IMR-90 (cell line): ENCODE results near the gene AVP. TPM values are rescaled to one million over a fixed set of nuclear protein-coding genes. Genes with fewer than 3 reads are reported as not detected.

Experiments used
- ATAC-seq: fragments of 200-7000 bp; cut with Tn5 transposase; 2 replicates; pipeline ENCODE4 v1.9.1; 2020; ENCODE audit warnings: low read depth, mild to moderate bottlenecking, moderate library complexity
- BruUV-seq: library from RNA; stranded (reverse); fragments of 400-500 nt; replicated peaks from 2 replicates; lab custom pipeline; 2021; lab: Mats Ljungman, UMichigan
- CTCF ChIA-PET: fragments of 300-600 bp; formaldehyde crosslinking; extraction: SDS; loops from one replicate; lab custom pipeline; 2021; ENCODE audit warnings: antibody characterized with exemption; lab: Yijun Ruan, JAX
- POLR2A ChIA-PET: fragments of 300-600 bp; sonication (Branson Sonifier 250); formaldehyde crosslinking; loops from one replicate; lab custom pipeline; 2022; ENCODE audit warnings: antibody characterized with exemption; ENCODE audit not compliant: unreplicated experiment; lab: Charles Lee
- DNase-seq: peaks from one replicate; pipeline ENCODE4 v3.0.0; 2013
- H2AFZ ChIP-seq: replicated peaks from 2 replicates; pipeline ENCODE3; 2013; ENCODE audit warnings: low read length, mild to moderate bottlenecking; ENCODE audit not compliant: poor library complexity
- H2AK5ac ChIP-seq: 2 replicates; pipeline ENCODE4 v1.6.1; 2013; ENCODE audit warnings: low read depth, low read length, inconsistent platforms
- H2AK9ac ChIP-seq: replicated peaks from 2 replicates; pipeline ENCODE3; 2013; ENCODE audit warnings: mild to moderate bottlenecking, low read depth, low read length, moderate library complexity; ENCODE audit not compliant: poor library complexity
- H2BK120ac ChIP-seq: 2 replicates; pipeline ENCODE4 v1.6.1; 2013; ENCODE audit warnings: low read depth, low read length, inconsistent platforms
- H2BK15ac ChIP-seq: 3 replicates; pipeline ENCODE4 v1.6.1; 2013; ENCODE audit warnings: low read depth, low read length, inconsistent platforms
- H2BK20ac ChIP-seq: 2 replicates; pipeline ENCODE4 v1.6.1; 2013; ENCODE audit warnings: low read depth, mild to moderate bottlenecking, inconsistent platforms, low read length, moderate library complexity
- H2BK5ac ChIP-seq: 2 replicates; pipeline ENCODE4 v1.6.1; 2013; ENCODE audit warnings: mild to moderate bottlenecking, low read depth, low read length, inconsistent platforms; ENCODE audit not compliant: poor library complexity, severe bottlenecking
- H3K14ac ChIP-seq: replicated peaks from 2 replicates; pipeline ENCODE4 v1.6.1; 2013; ENCODE audit warnings: low read depth, low read length, inconsistent platforms
- H3K18ac ChIP-seq: 2 replicates; pipeline ENCODE4 v1.6.1; 2013; ENCODE audit warnings: low read depth, low read length, control low read depth
- H3K23ac ChIP-seq: 2 replicates; pipeline ENCODE4 v1.6.1; 2013; ENCODE audit warnings: low read depth, low read length, inconsistent platforms
- H3K27ac ChIP-seq: 2 replicates; pipeline ENCODE4 v1.5.1; 2013; ENCODE audit warnings: mild to moderate bottlenecking, control low read depth, low read length; ENCODE audit not compliant: insufficient read depth
- H3K27me3 ChIP-seq: 2 replicates; pipeline ENCODE4 v1.6.1; 2013; ENCODE audit warnings: low read length; ENCODE audit not compliant: control insufficient read depth, insufficient read depth
- H3K36me3 ChIP-seq: 2 replicates; pipeline ENCODE4 v1.6.1; 2013; ENCODE audit warnings: low read length, mixed read lengths; ENCODE audit not compliant: control insufficient read depth, insufficient read depth
- H3K4ac ChIP-seq: 2 replicates; pipeline ENCODE4 v1.6.1; 2013; ENCODE audit warnings: low read depth, low read length, inconsistent platforms
- H3K4me1 ChIP-seq: 2 replicates; pipeline ENCODE4 v1.6.1; 2013; ENCODE audit warnings: low read length, mixed read lengths; ENCODE audit not compliant: control insufficient read depth, insufficient read depth
- H3K4me2 ChIP-seq: 2 replicates; pipeline ENCODE4 v1.6.1; 2013; ENCODE audit warnings: low read depth, mild to moderate bottlenecking, control low read depth, low read length, moderate library complexity
- H3K4me3 ChIP-seq: 2 replicates; pipeline ENCODE4 v1.5.1; 2013; ENCODE audit warnings: low read depth, mild to moderate bottlenecking, control low read depth, low read length, moderate library complexity; ENCODE audit not compliant: insufficient read depth
- H3K56ac ChIP-seq: 2 replicates; pipeline ENCODE4 v1.6.1; 2013; ENCODE audit warnings: low read length, inconsistent platforms; ENCODE audit not compliant: insufficient read depth; ENCODE audit errors: extremely low read depth
- H3K79me1 ChIP-seq, 2 experiments: 2 replicates each; pipeline ENCODE4 v1.6.1; 2013; ENCODE audit warnings: low read length in 2 of 2, inconsistent platforms in 1 of 2, low read depth in 1 of 2
- H3K9ac ChIP-seq: 2 replicates; pipeline ENCODE4 v1.6.1; 2013; ENCODE audit warnings: low read depth, low read length, control low read depth
- H3K9me1 ChIP-seq: 2 replicates; pipeline ENCODE4 v1.6.1; 2013; ENCODE audit warnings: low read length, inconsistent platforms; ENCODE audit not compliant: insufficient read depth
- H3K9me3 ChIP-seq: 2 replicates; pipeline ENCODE4 v1.6.1; 2013; ENCODE audit warnings: low read length; ENCODE audit not compliant: control insufficient read depth, insufficient read depth
- H4K20me1 ChIP-seq: 2 replicates; pipeline ENCODE4 v1.6.1; 2013; ENCODE audit warnings: low read length, inconsistent platforms; ENCODE audit not compliant: insufficient read depth
- H4K5ac ChIP-seq: 2 replicates; pipeline ENCODE4 v1.6.1; 2013; ENCODE audit warnings: mild to moderate bottlenecking, low read depth, low read length, control low read depth
- H4K8ac ChIP-seq, 2 experiments: 2 replicates each; pipeline ENCODE4 v1.6.1; 2013; ENCODE audit warnings: low read depth in 2 of 2, low read length in 2 of 2, control low read depth in 1 of 2, inconsistent platforms in 1 of 2
- H4K91ac ChIP-seq: 2 replicates; pipeline ENCODE4 v1.6.1; 2013; ENCODE audit warnings: low read depth, low read length, inconsistent platforms; ENCODE audit not compliant: insufficient read depth
- BHLHE40 ChIP-seq: fragments of 150-350 bp; IDR thresholded peaks from 2 replicates; pipeline ENCODE4 v1.6.1; 2016; ENCODE audit warnings: mild to moderate bottlenecking, low read depth, low read length
- CHD1 ChIP-seq: IDR thresholded peaks from 2 replicates; pipeline ENCODE4 v1.6.1; 2012; ENCODE audit warnings: low read depth, low read length, improper control_type of control experiment
- FOS ChIP-seq: fragments of 150-350 bp; IDR thresholded peaks from 2 replicates; pipeline ENCODE4 v1.6.1; 2016; ENCODE audit warnings: low read depth, low read length
- MAZ ChIP-seq: IDR thresholded peaks from 2 replicates; pipeline ENCODE4 v1.6.1; 2012; ENCODE audit warnings: low read depth, mild to moderate bottlenecking, low read length, improper control_type of control experiment, moderate library complexity, borderline replicate concordance
- MXI1 ChIP-seq: IDR thresholded peaks from 2 replicates; pipeline ENCODE4 v1.6.1; 2012; ENCODE audit warnings: low read depth, mild to moderate bottlenecking, low read length, moderate library complexity, borderline replicate concordance
- POLR2A ChIP-seq: IDR thresholded peaks from 2 replicates; pipeline ENCODE4 v1.6.1; 2012; ENCODE audit warnings: mild to moderate bottlenecking, low read depth, low read length
- RAD21 ChIP-seq: IDR thresholded peaks from 2 replicates; pipeline ENCODE4 v1.6.1; 2012; ENCODE audit warnings: low read length, improper control_type of control experiment
- RCOR1 ChIP-seq: IDR thresholded peaks from 2 replicates; pipeline ENCODE4 v1.6.1; 2012; ENCODE audit warnings: mild to moderate bottlenecking, low read length, improper control_type of control experiment; ENCODE audit not compliant: insufficient replicate concordance
- RFX5 ChIP-seq: IDR thresholded peaks from 2 replicates; pipeline ENCODE4 v1.8.0; 2012; ENCODE audit warnings: low read depth, mild to moderate bottlenecking, low read length, moderate library complexity
- SMC3 ChIP-seq: fragments of 150-350 bp; IDR thresholded peaks from 2 replicates; pipeline ENCODE4 v1.6.1; 2016; ENCODE audit warnings: low read depth, mild to moderate bottlenecking, antibody characterized with exemption, low read length, moderate library complexity
- WGBS, 2 experiments: methylation state at CpG; one replicate each; pipeline versions ENCODE4 v1.1.5 to v1.1.7; 2013; ENCODE audit warnings: missing lambda C conversion rate in 2 of 2; ENCODE audit not compliant: insufficient read length in 1 of 2; ENCODE audit errors: extremely low coverage in 2 of 2; 5-methylcytosine and 5-hydroxymethylcytosine counted together
- dilution Hi-C: fragments of 300-500 bp; cut with HindIII; formaldehyde crosslinking; loops from one replicate; pipeline ENCODE4 v1.14.3; 2018; ENCODE audit warnings: low sequenced_read_pairs; ENCODE audit not compliant: unreplicated experiment
- in situ Hi-C: fragments of 300-500 bp; cut with MboI; formaldehyde crosslinking; loops from 3 replicates; pipeline ENCODE4 v1.14.3; 2019; ENCODE audit warnings: low sequenced_read_pairs, inconsistent platforms, mixed read lengths
- intact Hi-C: fragments of 100-400 bp; cut with micrococcal nuclease; formaldehyde crosslinking; loops from 2 replicates; pipeline ENCODE4 v1.10.0; 2022
- polyA plus RNA-seq, 3 experiments: library from polyadenylated mRNA; depleted of rRNA; stranded (reverse); fragments of >200 nt; gene quantifications; 2 replicates each; pipeline ENCODE4 v1.2.3, GENCODE V29; 2012; ENCODE audit warnings: low replicate concordance in 1 of 3
- total RNA-seq: library from RNA; depleted of rRNA; stranded (reverse); fragments of >200 nt; gene quantifications from 2 replicates; pipeline ENCODE4 v1.2.3, GENCODE V29; 2012
- TF ChIP-seq, protein P1 (sequence below): conservative IDR thresholded peaks from 2 replicates; pipeline ENCODE4 v1.5.1; 2012; ENCODE audit warnings: mild to moderate bottlenecking, low read depth, low read length, improper control_type of control experiment
- TF ChIP-seq, protein P2 (sequence below): fragments of 150-350 bp; IDR thresholded peaks from 2 replicates; pipeline ENCODE4 v1.6.1; 2016; ENCODE audit warnings: low read depth, mild to moderate bottlenecking, low read length, moderate library complexity, borderline replicate concordance

Gene AVP
- total and polyA plus RNA-seq, 2 of the 4 experiments (the other 2 are of a cell fraction): not detected

DNA sequence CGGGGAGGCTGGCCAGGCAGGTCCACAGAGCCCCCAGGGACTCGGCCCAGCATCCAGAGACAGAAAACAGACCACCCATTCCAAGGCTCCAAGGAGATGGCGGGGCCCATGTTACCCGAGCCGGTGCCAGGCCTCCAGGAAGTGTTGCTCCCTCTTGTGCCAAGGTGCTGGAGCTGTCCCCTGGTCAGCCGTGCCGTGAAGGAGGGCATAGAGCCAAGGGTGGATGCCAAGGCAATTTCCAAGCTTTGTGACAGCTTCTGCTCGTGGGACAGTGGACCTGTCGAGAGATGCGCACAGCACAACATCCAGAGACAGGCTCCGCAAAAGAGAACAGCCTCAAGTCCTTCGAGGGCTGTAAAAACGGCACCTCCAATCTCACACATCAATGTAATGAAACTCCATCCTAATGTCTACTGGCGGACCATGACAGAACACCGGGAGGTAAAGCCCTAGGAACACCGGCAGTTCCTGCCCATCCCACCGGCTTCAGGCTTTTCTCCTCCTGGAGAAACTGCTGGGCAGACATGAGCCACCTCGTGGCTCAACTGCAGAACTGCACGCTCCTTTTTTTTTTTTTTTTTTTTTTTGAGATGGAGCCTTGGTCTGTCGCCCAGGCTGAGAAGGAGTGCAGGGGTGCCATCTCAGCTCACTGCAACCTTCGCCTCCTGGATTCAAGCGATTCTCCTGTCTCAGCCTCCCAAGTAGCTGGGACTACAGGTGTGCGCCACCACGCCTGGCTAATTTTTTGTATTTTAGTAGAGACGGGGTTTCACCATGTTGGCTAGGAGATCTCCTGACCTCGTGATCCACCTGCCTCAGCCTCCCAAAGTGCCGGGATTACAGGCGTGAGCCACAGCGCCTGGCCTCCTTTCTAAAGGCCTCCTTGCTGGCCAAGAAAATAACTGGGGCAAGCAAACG lies 30.9 kb upstream of the AVP start (continued):
- TF ChIP-seq BHLHE40 (no peak), RCOR1 (no peak)

DNA sequence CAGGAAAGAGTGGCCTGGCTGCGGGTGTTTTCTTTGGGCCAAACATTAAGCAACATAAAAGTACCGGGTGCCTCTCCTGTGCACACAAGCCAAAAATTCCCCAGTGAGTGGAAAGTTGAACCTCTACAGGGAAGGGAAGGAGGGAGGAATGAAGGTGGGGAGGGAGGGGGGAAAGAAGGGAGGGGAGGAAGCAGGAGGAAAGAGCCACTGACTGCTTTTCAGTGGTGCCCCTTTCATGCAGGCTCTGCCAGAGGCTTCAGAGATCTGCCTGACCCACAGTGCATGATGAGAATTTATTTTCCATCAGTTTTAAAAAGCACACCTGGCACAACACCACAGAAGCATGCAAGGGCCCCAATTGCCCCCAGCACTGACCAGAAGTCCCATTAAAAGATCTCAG lies 27.5 kb upstream of the AVP start:
- Histone ChIP-seq H3K9ac (no peak overlapping the region), H2BK120ac (no peak overlapping the region), H3K79me1 (peaks cover 0 to 11% of the 10 kb centered on the region in 2 experiments; a peak in 1 of 4 replicates), H3K27ac (no peak overlapping the region), H3K27me3 (no peaks in the 10 kb centered on the region), H3K23ac (no peak overlapping the region), H3K56ac (no peak overlapping the region), H2AK9ac (no peak overlapping the region), H2BK20ac (no peak overlapping the region), H3K9me3 (no peaks in the 10 kb centered on the region), H4K8ac (no peak overlapping the region), H2AK5ac (no peak overlapping the region), H2BK5ac (no peak overlapping the region), H3K9me1 (peaks cover 5% of the 10 kb centered on the region; the same call in 1 of the 2 replicates), H2AFZ (no peak overlapping the region), H2BK15ac (no peak overlapping the region), H3K4me1 (no peaks in the 10 kb centered on the region), H4K20me1 (peaks cover 6% of the 10 kb centered on the region), H3K4me2 (no peak overlapping the region), H3K18ac (no peak overlapping the region), H3K36me3 (peaks cover 15% of the 10 kb centered on the region), H4K5ac (no peak overlapping the region), H4K91ac (no peak overlapping the region), H3K4ac (no peak overlapping the region), H3K4me3 (no peak overlapping the region), H3K14ac (no peak overlapping the region)
- intact Hi-C loops (no loop called here), in situ Hi-C loops (no loop called here), dilution Hi-C loops (no loop called here)
- no peak for DNase-seq
- no peak for ATAC-seq
- POLR2A ChIA-PET: no interaction called here
- no TSS peak for BruUV-seq
- no CpG with 5 or more reads among the region's 2 CpGs for WGBS, 2 experiments
- CTCF ChIA-PET: no interaction called here
- TF ChIP-seq RAD21 (no peak), SMC3 (no peak), RFX5 (no peak), POLR2A (no peak), FOS (no peak), MAZ (no peak), MXI1 (no peak), BHLHE40 (no peak), CHD1 (no peak)
- TF ChIP-seq, protein P1, sequence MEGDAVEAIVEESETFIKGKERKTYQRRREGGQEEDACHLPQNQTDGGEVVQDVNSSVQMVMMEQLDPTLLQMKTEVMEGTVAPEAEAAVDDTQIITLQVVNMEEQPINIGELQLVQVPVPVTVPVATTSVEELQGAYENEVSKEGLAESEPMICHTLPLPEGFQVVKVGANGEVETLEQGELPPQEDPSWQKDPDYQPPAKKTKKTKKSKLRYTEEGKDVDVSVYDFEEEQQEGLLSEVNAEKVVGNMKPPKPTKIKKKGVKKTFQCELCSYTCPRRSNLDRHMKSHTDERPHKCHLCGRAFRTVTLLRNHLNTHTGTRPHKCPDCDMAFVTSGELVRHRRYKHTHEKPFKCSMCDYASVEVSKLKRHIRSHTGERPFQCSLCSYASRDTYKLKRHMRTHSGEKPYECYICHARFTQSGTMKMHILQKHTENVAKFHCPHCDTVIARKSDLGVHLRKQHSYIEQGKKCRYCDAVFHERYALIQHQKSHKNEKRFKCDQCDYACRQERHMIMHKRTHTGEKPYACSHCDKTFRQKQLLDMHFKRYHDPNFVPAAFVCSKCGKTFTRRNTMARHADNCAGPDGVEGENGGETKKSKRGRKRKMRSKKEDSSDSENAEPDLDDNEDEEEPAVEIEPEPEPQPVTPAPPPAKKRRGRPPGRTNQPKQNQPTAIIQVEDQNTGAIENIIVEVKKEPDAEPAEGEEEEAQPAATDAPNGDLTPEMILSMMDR: no peak
- TF ChIP-seq, protein P2, sequence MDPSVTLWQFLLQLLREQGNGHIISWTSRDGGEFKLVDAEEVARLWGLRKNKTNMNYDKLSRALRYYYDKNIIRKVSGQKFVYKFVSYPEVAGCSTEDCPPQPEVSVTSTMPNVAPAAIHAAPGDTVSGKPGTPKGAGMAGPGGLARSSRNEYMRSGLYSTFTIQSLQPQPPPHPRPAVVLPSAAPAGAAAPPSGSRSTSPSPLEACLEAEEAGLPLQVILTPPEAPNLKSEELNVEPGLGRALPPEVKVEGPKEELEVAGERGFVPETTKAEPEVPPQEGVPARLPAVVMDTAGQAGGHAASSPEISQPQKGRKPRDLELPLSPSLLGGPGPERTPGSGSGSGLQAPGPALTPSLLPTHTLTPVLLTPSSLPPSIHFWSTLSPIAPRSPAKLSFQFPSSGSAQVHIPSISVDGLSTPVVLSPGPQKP: no peak
